Smooth muscle cell (in vitro differentiated cells): ENCODE measurements around the gene ERVK3-1. TPM values are rescaled to one million over a fixed set of nuclear protein-coding genes. Genes with fewer than 3 reads are reported as not detected.

ENCODE experiments used
- DNase-seq: peaks from one replicate; lab custom pipeline; 2025; ENCODE audit not compliant: unreplicated experiment; lab: John Stamatoyannopoulos, UW
- H2AFZ ChIP-seq: fragments of 200-600 bp; sonication (generic); 2 replicates; pipeline ENCODE4 v1.6.0; 2016; ENCODE audit warnings: antibody characterized with exemption, low read depth, mild to moderate bottlenecking
- H3F3A ChIP-seq: fragments of 200-600 bp; sonication (generic); 2 replicates; pipeline ENCODE4 v1.6.0; 2017; ENCODE audit warnings: antibody characterized with exemption, low read depth
- H3K27ac ChIP-seq: fragments of 200-600 bp; sonication (generic); 2 replicates; pipeline ENCODE4 v1.5.1; 2016; ENCODE audit warnings: low read depth, mild to moderate bottlenecking
- H3K27me3 ChIP-seq: fragments of 200-600 bp; sonication (generic); 2 replicates; pipeline ENCODE4 v1.6.1; 2016; ENCODE audit warnings: low read depth, mild to moderate bottlenecking
- H3K36me3 ChIP-seq: fragments of 200-600 bp; sonication (generic); 2 replicates; pipeline ENCODE4 v1.5.1; 2016; ENCODE audit warnings: low read depth
- H3K4me1 ChIP-seq: fragments of 200-600 bp; sonication (generic); 2 replicates; pipeline ENCODE4 v1.5.1; 2016; ENCODE audit warnings: low read depth
- H3K4me2 ChIP-seq: fragments of 200-600 bp; sonication (generic); 2 replicates; pipeline ENCODE4 v1.6.0; 2016; ENCODE audit warnings: mild to moderate bottlenecking
- H3K4me3 ChIP-seq: fragments of 200-600 bp; sonication (generic); 2 replicates; pipeline ENCODE4 v1.5.1; 2016; ENCODE audit warnings: mild to moderate bottlenecking
- H3K79me2 ChIP-seq: fragments of 200-600 bp; sonication (generic); 2 replicates; pipeline ENCODE4 v1.6.0; 2016; ENCODE audit warnings: low read depth, mild to moderate bottlenecking
- H3K9ac ChIP-seq: fragments of 200-600 bp; sonication (generic); 2 replicates; pipeline ENCODE4 v1.6.0; 2016; ENCODE audit warnings: low read depth
- H3K9me3 ChIP-seq: fragments of 200-600 bp; sonication (generic); replicated peaks from 2 replicates; pipeline ENCODE4 v1.5.1; 2016; ENCODE audit warnings: low read depth
- H4K20me1 ChIP-seq: fragments of 200-600 bp; sonication (generic); 2 replicates; pipeline ENCODE4 v1.6.0; 2016; ENCODE audit warnings: low read depth
- CTCF ChIP-seq: fragments of 200-600 bp; sonication (generic); IDR thresholded peaks from 2 replicates; pipeline ENCODE4 v1.5.1; 2017; ENCODE audit warnings: borderline replicate concordance, mild to moderate bottlenecking, antibody characterized with exemption; ENCODE audit not compliant: insufficient read depth, poor library complexity, severe bottlenecking
- WGBS: methylation state at CpG from one replicate; pipeline ENCODE4 v1.1.7; 2016; ENCODE audit warnings: low lambda C conversion rate; 5-methylcytosine and 5-hydroxymethylcytosine counted together
- polyA plus RNA-seq: library from polyadenylated mRNA; unstranded; fragments of >200 nt; fragmentation: Nextera tagmentation; extraction: Ambion mirVana; gene quantifications from 2 replicates; pipeline ENCODE4 v1.2.1, GENCODE V29; 2016
- total RNA-seq: library from RNA; depleted of rRNA; stranded (reverse); fragments of >200 nt; gene quantifications from 2 replicates; pipeline ENCODE4 v1.2.3, GENCODE V29; 2014

Gene ERVK3-1
- total and polyA plus RNA-seq, 2 experiments from 2014 or later = 46.5 to 93.9 TPM

DNA sequence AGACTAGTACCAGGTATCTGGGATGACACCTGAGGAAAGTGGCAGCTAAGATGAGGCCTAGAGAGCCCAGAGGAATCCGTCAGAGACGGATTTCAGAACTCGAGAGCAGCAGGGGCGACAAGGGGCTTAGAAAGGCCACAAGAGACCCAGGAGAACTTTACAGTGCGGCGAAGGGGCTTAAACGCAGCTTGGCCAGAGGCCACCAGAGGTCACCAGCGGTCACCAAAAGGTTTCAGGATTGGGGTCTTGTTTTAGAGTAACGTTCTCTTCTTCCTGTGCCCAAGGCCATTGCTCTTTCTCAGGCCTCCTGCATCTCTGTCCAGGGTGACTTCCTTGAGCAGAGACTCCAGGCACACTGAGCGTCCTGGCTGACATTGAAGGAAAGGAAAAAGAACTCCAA is 23.8 kb downstream of the ERVK3-1 start:
- WGBS = 30% methylated on average over 10 of the region's 10 CpGs

GRCh38 chr19:58330458-58330857 is 25.3 kb downstream of the ERVK3-1 start:
- H3K36me3 ChIP-seq = no peaks in the 10 kb centered on the region
- H4K20me1 ChIP-seq = peaks cover 6% of the 10 kb centered on the region
- DNase-seq = no peak
- no peak for TF ChIP-seq CTCF
- H3K9me3 ChIP-seq = no peaks in the 10 kb centered on the region
- H3K4me1 ChIP-seq = peaks cover 5% of the 10 kb centered on the region
- no peak overlapping the region for H3K4me3 ChIP-seq
- no peak overlapping the region for H3K9ac ChIP-seq
- 72% methylated on average over 4 of the region's 4 CpGs for WGBS
- peak overlapping the region; percentile 46 for H3K4me2 ChIP-seq
- no peaks in the 10 kb centered on the region for H3K27me3 ChIP-seq
- H2AFZ ChIP-seq = no peak overlapping the region
- H3K27ac ChIP-seq = peak overlapping the region; percentile 62
- peaks cover 33% of the 10 kb centered on the region for H3K79me2 ChIP-seq
- peaks cover 10% of the 10 kb centered on the region for H3F3A ChIP-seq

More for the DNA sequence above, 23.8 kb downstream of the ERVK3-1 start:
- Histone ChIP-seq H3K9me3 (no peaks in the 10 kb centered on the region), H4K20me1 (peaks cover 10% of the 10 kb centered on the region), H3K4me3 (no peak overlapping the region), H3F3A (peaks cover 10% of the 10 kb centered on the region), H3K4me2 (no peak overlapping the region), H2AFZ (no peak overlapping the region), H3K27ac (no peak overlapping the region), H3K27me3 (no peaks in the 10 kb centered on the region), H3K9ac (no peak overlapping the region), H3K4me1 (peaks cover 5% of the 10 kb centered on the region), H3K36me3 (no peaks in the 10 kb centered on the region), H3K79me2 (peaks cover 47% of the 10 kb centered on the region)
- no peak for TF ChIP-seq CTCF
- DNase-seq = no peak

- no peaks in the 10 kb centered on the region for H3K27me3 ChIP-seq
- TF ChIP-seq CTCF = no peak
- 96% methylated on average over 1 of the region's 1 CpG for WGBS
- peaks cover 6% of the 10 kb centered on the region for H4K20me1 ChIP-seq
- peaks cover 10% of the 10 kb centered on the region for H3F3A ChIP-seq
- H3K9ac ChIP-seq = no peak overlapping the region
- no peak overlapping the region for H2AFZ ChIP-seq
- H3K79me2 ChIP-seq = peaks cover 22% of the 10 kb centered on the region
- H3K27ac ChIP-seq = no peak overlapping the region
- no peaks in the 10 kb centered on the region for H3K36me3 ChIP-seq
- H3K9me3 ChIP-seq = no peaks in the 10 kb centered on the region
- H3K4me3 ChIP-seq = no peak overlapping the region
- peaks cover 3% of the 10 kb centered on the region for H3K4me1 ChIP-seq
- H3K4me2 ChIP-seq = no peak overlapping the region
- DNase-seq = no peak
Observed at GRCh38 chr19:58332697-58333096, 27.5 kb downstream of the ERVK3-1 start.

DNA sequence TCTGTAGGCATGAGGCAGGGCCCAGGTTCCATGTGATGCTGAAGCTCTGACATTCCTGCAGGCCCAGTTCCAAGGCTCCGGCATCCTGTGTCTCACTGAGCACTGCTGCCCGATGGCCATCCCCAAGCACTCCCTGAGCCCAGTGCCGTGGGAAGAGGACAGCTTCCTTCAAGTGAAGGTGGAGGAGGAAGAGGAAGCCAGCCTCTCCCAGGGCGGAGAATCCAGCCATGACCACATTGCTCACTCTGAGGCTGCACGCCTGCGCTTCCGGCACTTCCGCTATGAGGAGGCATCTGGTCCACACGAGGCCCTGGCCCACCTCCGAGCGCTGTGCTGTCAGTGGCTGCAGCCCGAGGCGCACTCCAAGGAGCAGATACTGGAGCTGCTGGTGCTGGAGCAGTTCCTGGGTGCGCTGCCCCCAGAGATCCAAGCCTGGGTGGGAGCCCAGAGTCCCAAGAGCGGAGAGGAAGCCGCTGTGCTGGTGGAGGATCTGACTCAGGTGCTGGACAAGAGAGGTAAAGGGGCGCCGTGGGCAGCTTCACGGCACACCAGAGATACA is 29.6 kb downstream of the ERVK3-1 start:
- 96% methylated on average over 19 of the region's 19 CpGs for WGBS
- DNase-seq = no peak
- no peaks in the 10 kb centered on the region for H3K4me1 ChIP-seq
- peaks cover 8% of the 10 kb centered on the region for H3F3A ChIP-seq
- H4K20me1 ChIP-seq = peaks cover 6% of the 10 kb centered on the region
- no peaks in the 10 kb centered on the region for H3K9me3 ChIP-seq
- no peaks in the 10 kb centered on the region for H3K27me3 ChIP-seq
- H2AFZ ChIP-seq = no peak overlapping the region
- H3K36me3 ChIP-seq = no peaks in the 10 kb centered on the region
- no peak overlapping the region for H3K4me2 ChIP-seq
- peaks cover 4% of the 10 kb centered on the region for H3K79me2 ChIP-seq
- no peak overlapping the region for H3K4me3 ChIP-seq
- TF ChIP-seq CTCF = no peak
- no peak overlapping the region for H3K9ac ChIP-seq
- H3K27ac ChIP-seq = no peak overlapping the region
